ENCODE data around the gene CC2D1B.
A peak's percentile ranks its signal among the peaks of the same experiment; 100 is the strongest.

Gene CC2D1B

DNA sequence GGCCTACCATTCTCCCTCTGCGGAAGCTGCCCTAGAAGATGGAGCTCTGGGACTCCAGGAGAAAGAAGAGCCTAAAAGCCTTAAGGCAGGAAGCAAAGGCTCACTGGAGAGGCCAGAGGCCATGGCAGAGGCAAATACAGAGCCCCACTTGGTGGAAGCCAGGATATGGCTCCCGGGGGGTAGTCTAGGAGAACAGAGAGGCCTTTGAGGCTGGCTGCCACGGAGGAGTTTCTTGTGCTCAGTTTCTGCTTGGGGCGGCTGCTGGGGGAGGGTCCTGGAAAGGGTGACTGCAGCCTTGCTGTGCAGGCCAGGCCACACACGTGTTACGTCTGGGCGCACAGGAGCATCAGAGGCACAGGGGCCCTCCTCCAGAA lies 5.4 kb downstream of the CC2D1B start:
- Histone ChIP-seq H3K36me3 (peaks cover 89% of the 10 kb centered on the region), H3K9me3 (no peaks in the 10 kb centered on the region), H3K4me3 (no peak overlapping the region), H3K4me2 (no peak overlapping the region), H3K27ac (no peak overlapping the region), H4K20me1 (peaks cover 15% of the 10 kb centered on the region; the same call in 1 of the 2 replicates), H3K9ac (no peak overlapping the region), H3K27me3 (no peaks in the 10 kb centered on the region), H3K4me1 (peaks cover 14% of the 10 kb centered on the region)
- TF ChIP-seq Cebpa-rat (IDR thresholded peaks at IDR 0.05), result no peak

DNA sequence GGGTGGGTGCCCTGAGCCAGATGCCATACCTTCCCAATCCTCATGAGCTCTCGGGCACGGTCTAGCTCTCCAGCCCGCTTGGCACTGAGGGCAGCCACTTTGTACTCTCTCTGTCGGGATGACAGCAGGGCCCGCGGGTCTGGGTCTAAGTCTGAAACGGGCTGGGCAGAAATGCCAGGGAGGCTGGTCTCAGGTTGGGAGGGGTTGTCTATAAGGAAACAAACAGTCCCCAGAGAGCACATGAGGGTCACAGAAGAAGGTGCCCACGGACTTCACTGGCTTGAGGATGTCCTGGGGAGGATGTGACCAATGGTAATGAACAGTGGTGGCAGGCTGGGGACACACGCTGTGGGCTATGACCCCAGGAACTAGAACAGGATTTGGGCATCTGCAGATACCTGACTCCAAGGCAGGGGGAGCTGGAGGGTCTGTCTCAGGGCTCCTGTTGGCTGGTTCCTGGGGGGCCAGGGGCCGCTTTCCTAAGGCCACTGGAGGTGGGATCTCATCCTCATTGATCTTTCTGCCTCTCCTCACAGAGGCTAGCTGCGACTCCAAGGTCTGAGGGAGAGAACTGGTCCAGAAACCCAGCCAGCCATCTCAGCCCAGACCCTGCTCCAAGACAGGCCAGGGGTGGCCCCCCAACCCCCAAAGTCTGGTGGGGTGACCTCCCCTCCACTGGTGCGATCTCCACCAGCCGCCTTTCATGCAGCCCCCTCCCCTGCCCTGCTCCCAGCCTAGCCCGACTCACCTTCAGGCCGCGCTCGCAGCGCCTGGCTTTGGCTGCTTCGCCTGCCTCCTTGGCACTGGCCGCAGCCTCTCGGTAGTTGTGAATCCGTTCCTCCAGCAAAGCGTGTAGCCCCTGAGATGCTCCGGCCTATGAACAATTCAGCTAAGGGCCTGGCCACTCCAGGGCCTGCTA lies 6.1 kb downstream of the CC2D1B start:
- no peaks in the 10 kb centered on the region for H3K9me3 ChIP-seq
- no peak overlapping the region for H3K9ac ChIP-seq
- H3K4me1 ChIP-seq, result peaks cover 10% of the 10 kb centered on the region
- no peak overlapping the region for H3K27ac ChIP-seq
- no peak for TF ChIP-seq Cebpa-rat (IDR thresholded peaks at IDR 0.05)
- H4K20me1 ChIP-seq, result peaks cover 14% of the 10 kb centered on the region; the same call in 1 of the 2 replicates
- no peak overlapping the region for H3K4me3 ChIP-seq
- H3K36me3 ChIP-seq, result peaks cover 96% of the 10 kb centered on the region
- H3K27me3 ChIP-seq, result no peaks in the 10 kb centered on the region
- H3K4me2 ChIP-seq, result no peak overlapping the region

DNA sequence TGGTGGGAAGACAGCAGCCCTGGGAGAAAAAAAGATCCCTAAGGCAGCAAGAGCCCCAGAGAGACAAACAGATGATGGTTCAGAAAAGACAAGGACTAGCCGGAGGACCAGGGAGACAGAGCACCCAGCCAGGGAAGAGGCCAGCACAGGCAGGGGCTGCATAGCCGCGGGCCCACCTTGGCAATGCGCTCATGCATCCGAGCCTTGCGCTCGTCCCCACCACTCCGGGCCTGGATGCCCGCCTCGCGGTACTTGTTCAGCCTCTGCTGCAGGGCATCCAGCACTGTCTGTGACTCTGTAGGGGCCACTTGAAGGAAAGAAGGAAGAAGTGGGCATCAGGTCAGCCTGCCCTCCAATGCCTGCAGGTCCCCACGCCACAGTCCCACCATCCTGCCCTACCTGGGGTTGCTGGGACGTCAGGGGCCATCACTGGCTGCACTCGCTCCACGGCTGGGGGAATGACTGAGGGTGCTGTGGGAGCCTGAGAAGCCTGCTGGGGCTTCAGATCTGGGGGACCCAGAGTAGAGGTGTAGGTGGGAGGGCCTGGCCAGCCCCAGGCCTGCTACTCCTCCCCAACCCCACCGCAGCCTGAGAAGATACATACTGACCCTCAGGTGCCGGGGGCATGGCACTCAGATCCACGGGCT lies 7.0 kb downstream of the CC2D1B start:
- Histone ChIP-seq H3K9ac (no peak overlapping the region), H3K27me3 (no peaks in the 10 kb centered on the region), H3K27ac (no peak overlapping the region), H3K36me3 (peaks cover 100% of the 10 kb centered on the region), H3K4me3 (no peak overlapping the region), H3K9me3 (no peaks in the 10 kb centered on the region), H4K20me1 (peaks cover 6% of the 10 kb centered on the region; the same call in 1 of the 2 replicates), H3K4me1 (0 out of 2 replicates have a peak, but pooled peaks cover under 1% of the 10 kb centered on the region), H3K4me2 (no peak overlapping the region)
- TF ChIP-seq Cebpa-rat (IDR thresholded peaks at IDR 0.05), result no peak

DNA sequence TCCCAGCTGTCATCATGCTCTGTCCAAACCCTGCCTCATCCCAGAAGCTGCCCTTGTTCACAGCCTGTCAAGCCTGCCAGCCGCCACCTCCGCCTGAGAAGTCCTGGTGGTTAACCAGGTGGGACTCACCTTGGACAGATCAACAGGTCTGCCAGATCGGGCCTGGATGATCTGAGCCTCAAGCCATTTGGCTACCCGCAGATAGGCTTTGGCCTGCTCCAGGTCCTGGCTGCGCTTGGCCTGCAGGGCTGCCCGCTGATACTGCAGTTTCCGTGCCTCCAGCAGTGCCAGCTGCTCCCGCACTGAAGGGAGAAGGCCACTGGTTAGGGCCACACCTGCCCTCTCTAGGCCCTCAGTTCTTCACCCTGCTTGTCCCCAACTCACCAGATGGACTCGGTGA lies 8.6 kb downstream of the CC2D1B start:
- Histone ChIP-seq H3K36me3 (peaks cover 100% of the 10 kb centered on the region), H4K20me1 (peaks cover 4% of the 10 kb centered on the region; the same call in 1 of the 2 replicates)

DNA sequence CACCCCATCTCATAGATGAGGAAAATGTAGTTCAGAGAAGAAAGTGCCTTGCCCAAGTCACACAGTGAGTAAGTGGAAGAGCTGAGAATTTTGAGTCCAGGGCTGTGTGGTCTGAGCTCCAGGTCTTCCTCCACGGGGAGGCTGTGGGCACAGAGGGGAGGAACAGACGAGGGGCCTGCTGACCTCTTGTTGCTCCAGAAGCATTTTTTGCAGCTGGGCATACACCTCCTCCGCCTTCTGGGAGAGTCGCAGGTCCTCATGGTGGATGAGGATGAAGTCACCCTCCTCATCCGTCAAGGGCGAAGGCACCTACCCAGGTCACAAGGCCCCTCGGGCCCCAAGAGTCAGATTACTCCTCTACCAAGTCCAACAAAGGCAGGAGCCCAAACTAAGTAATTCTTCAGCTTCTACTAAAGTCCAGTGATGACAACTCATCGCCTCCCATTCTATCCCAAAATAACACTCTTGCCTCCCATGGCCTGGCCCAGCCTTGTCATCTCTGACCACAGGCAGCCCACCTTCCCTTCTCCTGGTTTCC lies 9.1 kb downstream of the CC2D1B start:
- no peaks in the 10 kb centered on the region for H4K20me1 ChIP-seq
- no peaks in the 10 kb centered on the region for H3K27me3 ChIP-seq
- H3K36me3 ChIP-seq, result peaks cover 100% of the 10 kb centered on the region
- no peak overlapping the region for H3K27ac ChIP-seq
- no peaks in the 10 kb centered on the region for H3K4me1 ChIP-seq
- TF ChIP-seq Cebpa-rat (IDR thresholded peaks at IDR 0.05), result no peak
- H3K9me3 ChIP-seq, result no peaks in the 10 kb centered on the region
- H3K9ac ChIP-seq, result no peak overlapping the region
- H3K4me3 ChIP-seq, result no peak overlapping the region
- H3K4me2 ChIP-seq, result no peak overlapping the region

More for the DNA sequence above, 8.6 kb downstream of the CC2D1B start:
- no peak for TF ChIP-seq Cebpa-rat (IDR thresholded peaks at IDR 0.05)
- Histone ChIP-seq H3K27ac (no peak overlapping the region), H3K4me3 (no peak overlapping the region), H3K27me3 (no peaks in the 10 kb centered on the region), H3K9me3 (no peaks in the 10 kb centered on the region), H3K9ac (no peak overlapping the region), H3K4me2 (no peak overlapping the region), H3K4me1 (no peaks in the 10 kb centered on the region)

DNA sequence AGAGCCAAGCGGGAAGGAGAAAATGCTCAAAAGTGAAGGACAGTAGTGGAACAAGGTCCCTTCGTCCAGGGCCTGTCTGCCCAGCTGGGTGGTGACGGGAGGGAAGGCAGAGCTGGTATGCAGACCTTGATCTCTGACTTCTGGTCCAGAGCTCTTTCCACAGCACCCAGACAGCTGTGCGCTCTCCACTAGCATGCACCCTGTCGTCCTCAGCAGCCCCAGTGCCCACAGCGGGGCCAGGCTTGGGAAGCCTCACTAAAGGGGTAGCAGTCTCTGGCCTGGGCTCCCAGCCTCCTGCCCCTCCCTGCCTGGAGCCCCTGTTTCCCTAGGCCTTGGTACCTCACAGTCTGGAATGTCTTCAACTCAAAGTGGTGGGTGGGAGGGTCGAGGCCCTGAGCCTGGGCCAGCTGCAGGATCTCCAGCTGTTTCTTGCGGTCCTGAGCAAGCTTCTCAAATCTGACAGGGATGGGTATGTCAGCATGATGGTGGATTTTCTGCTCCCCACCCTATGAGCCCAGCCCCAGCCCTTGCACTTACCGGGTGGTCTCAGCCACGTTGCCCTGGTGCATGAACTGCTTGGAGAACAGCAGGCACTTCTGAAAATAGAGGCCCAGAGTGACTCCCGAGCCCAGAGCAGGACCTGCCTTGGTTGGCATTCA lies 10.0 kb downstream of the CC2D1B start:
- Histone ChIP-seq H3K27me3 (no peaks in the 10 kb centered on the region), H4K20me1 (no peaks in the 10 kb centered on the region), H3K4me2 (no peak overlapping the region), H3K9ac (no peak overlapping the region), H3K27ac (no peak overlapping the region), H3K4me3 (no peak overlapping the region), H3K9me3 (no peaks in the 10 kb centered on the region), H3K36me3 (peaks cover 100% of the 10 kb centered on the region), H3K4me1 (no peaks in the 10 kb centered on the region)
- no peak for TF ChIP-seq Cebpa-rat (IDR thresholded peaks at IDR 0.05)

DNA sequence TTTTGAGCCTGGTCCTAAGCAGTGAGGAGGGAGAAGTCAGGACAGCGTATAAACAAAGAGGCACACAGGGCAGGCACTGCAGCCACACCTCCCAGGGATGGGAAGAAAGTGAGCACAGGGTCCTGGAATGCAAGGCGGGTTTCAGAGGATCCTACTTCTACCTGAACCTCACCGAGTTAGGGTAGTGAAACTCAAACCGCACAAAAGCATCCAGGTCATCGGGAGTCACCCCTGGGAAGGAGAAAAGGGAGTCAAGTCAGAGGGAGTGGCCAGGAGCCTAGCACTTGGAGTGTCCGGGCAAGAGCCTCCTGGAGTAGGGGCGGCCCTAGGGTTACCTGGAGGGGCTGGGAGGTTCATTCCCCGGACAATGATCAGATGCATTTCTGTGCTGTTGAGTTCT lies 10.6 kb downstream of the CC2D1B start:
- no peak overlapping the region for H3K4me3 ChIP-seq
- H3K9me3 ChIP-seq, result no peaks in the 10 kb centered on the region
- no peak overlapping the region for H3K9ac ChIP-seq
- H3K27me3 ChIP-seq, result no peaks in the 10 kb centered on the region
- H4K20me1 ChIP-seq, result no peaks in the 10 kb centered on the region
- no peaks in the 10 kb centered on the region for H3K4me1 ChIP-seq
- peaks cover 100% of the 10 kb centered on the region for H3K36me3 ChIP-seq
- no peak overlapping the region for H3K4me2 ChIP-seq
- no peak overlapping the region for H3K27ac ChIP-seq
- no peak for TF ChIP-seq Cebpa-rat (IDR thresholded peaks at IDR 0.05)

DNA sequence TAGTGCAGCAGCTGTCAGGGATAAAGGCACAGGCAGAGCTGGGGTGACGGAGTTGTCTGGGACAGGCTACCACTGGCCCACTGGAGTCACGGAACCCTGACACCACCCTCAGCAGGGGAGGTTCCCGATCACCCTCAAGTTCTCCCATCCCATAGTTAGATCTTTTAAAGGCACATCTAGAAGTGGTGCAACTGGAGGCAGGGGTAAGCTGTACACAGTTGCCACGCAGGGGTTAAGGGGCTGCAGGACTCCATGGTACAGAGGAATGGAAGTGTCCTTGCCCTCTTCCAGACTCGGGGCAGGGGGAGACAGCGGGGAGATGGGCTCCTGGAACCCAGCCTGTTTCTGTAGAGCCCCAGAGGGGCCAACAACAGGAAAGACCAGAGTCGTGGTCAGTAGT lies 13.3 kb downstream of the CC2D1B start:
- no peak overlapping the region for H3K4me2 ChIP-seq
- no peaks in the 10 kb centered on the region for H3K27me3 ChIP-seq
- H3K36me3 ChIP-seq, result peaks cover 79% of the 10 kb centered on the region
- no peaks in the 10 kb centered on the region for H4K20me1 ChIP-seq
- TF ChIP-seq Cebpa-rat (IDR thresholded peaks at IDR 0.05), result no peak
- no peak overlapping the region for H3K4me3 ChIP-seq
- no peak overlapping the region for H3K27ac ChIP-seq
- H3K9me3 ChIP-seq, result no peaks in the 10 kb centered on the region
- H3K9ac ChIP-seq, result no peak overlapping the region
- H3K4me1 ChIP-seq, result peaks cover 10% of the 10 kb centered on the region

DNA sequence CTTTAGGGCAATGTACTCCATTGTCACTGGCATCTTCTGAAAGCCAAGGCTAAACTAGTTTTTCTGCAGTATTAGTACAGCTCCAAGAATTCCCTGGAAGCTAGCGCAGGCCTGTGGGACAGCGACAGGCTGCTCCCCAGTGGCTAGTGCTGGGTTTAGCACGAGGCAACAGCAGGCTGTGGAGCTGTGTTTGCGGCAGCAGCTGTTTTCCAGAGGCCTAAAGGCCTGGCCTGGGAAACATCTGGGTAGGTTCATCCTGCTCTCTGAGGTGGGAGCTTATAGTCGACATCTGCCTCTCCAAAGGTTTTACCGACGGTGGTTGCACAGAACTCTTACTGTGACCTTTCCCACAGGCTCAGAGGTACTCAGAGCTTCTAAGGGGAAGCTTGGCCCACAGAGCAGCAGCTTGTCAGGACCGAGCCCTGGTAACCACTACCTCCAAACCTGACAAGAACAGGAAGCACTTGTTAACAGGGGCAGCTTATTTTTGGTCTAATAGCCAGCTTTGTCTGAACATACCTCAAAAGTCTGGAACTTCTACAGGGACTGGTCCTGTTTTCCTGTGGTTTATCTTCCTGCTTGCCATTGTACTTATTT lies 17.2 kb downstream of the CC2D1B start:
- no peak overlapping the region for H3K4me3 ChIP-seq
- peaks cover 52% of the 10 kb centered on the region for H3K36me3 ChIP-seq
- H4K20me1 ChIP-seq, result no peaks in the 10 kb centered on the region
- no peaks in the 10 kb centered on the region for H3K27me3 ChIP-seq
- H3K9ac ChIP-seq, result no peak overlapping the region
- no peak for TF ChIP-seq Cebpa-rat (IDR thresholded peaks at IDR 0.05)
- peak overlapping the region; percentile 22; the same call in 1 of the 2 replicates for H3K27ac ChIP-seq
- H3K4me1 ChIP-seq, result peaks cover 10% of the 10 kb centered on the region
- peak overlapping the region; percentile 30; the same call in 1 of the 2 replicates for H3K4me2 ChIP-seq
- no peaks in the 10 kb centered on the region for H3K9me3 ChIP-seq

Data from BLaER1 (cell line).